HEK293 (cell line): ENCODE results near the gene INVS.
"Not testable (repeated sequence)": the region's sequence is repeated elsewhere in the genome, so short reads cannot be mapped to it uniquely, and the experiment has no call there.

Experiments used
- CTCF ChIA-PET: fragments of 350-600 bp; formaldehyde crosslinking; extraction: SDS; loops from one replicate; lab custom pipeline; 2021; ENCODE audit warnings: antibody characterized with exemption; lab: Yijun Ruan, JAX
- POLR2A ChIA-PET: fragments of 300-600 bp; formaldehyde crosslinking; extraction: SDS; loops from one replicate; lab custom pipeline; 2020; ENCODE audit warnings: antibody characterized with exemption, inconsistent platforms; lab: Yijun Ruan, JAX
- H3K27ac ChIP-seq: fragments of 200-500 bp; sonication (Bioruptor generic); 2 replicates; pipeline ENCODE4 v1.5.1; 2014; ENCODE audit warnings: low read depth, low read length, control low read depth, inconsistent platforms; ENCODE audit errors: extremely low read depth
- H3K36me3 ChIP-seq, 2 experiments: fragments of 200-500 bp in 1 of 2; sonication (Bioruptor generic) in 1 of 2; 1 replicate in 1 of 2; 2 replicates in 1 of 2; pipeline ENCODE4 v1.5.1; 2014 to 2017; ENCODE audit warnings: inconsistent platforms in 2 of 2, low read length in 2 of 2; ENCODE audit not compliant: control insufficient read depth in 2 of 2, insufficient read depth in 1 of 2
- H3K4me1 ChIP-seq: fragments of 200-500 bp; sonication (Bioruptor generic); 2 replicates; pipeline ENCODE4 v1.5.1; 2014; ENCODE audit warnings: mild to moderate bottlenecking, low read length, inconsistent platforms; ENCODE audit not compliant: control insufficient read depth, insufficient read depth
- H3K4me3 ChIP-seq: 2 replicates; pipeline ENCODE4 v1.5.1; 2011; ENCODE audit warnings: low read depth, mild to moderate bottlenecking, control low read depth, low read length, moderate library complexity
- H3K9me3 ChIP-seq: fragments of 200-500 bp; sonication (Bioruptor generic); 2 replicates; pipeline ENCODE4 v1.5.1; 2014; ENCODE audit warnings: low read depth, low read length, inconsistent platforms; ENCODE audit not compliant: control insufficient read depth, insufficient read depth
- ELK4 ChIP-seq: IDR thresholded peaks from 2 replicates; pipeline ENCODE4 v1.6.1; 2011; ENCODE audit warnings: mild to moderate bottlenecking, low read depth, low read length, borderline replicate concordance
- GLIS1 ChIP-seq: fragments of 450-650 bp; formaldehyde crosslinking; IDR thresholded peaks from 2 replicates; pipeline ENCODE4 v1.5.1; 2016; ENCODE audit warnings: missing biosample characterization, missing genetic modification characterization
- HIC1 ChIP-seq: fragments of 450-650 bp; formaldehyde crosslinking; IDR thresholded peaks from 2 replicates; pipeline ENCODE4 v1.5.1; 2016; ENCODE audit warnings: missing biosample characterization, missing genetic modification characterization
- IKZF3 ChIP-seq: fragments of 450-650 bp; IDR thresholded peaks from 2 replicates; pipeline ENCODE4 v1.5.0; 2018; ENCODE audit warnings: missing biosample characterization, mild to moderate bottlenecking, missing genetic modification characterization, moderate library complexity
- ZBTB20 ChIP-seq: fragments of 450-650 bp; formaldehyde crosslinking; IDR thresholded peaks from 2 replicates; pipeline ENCODE4 v1.5.1; 2016; ENCODE audit warnings: missing biosample characterization, missing genetic modification characterization
- ZNF174 ChIP-seq: fragments of 450-650 bp; formaldehyde crosslinking; IDR thresholded peaks from 2 replicates; pipeline ENCODE4 v1.5.0; 2017; ENCODE audit warnings: missing biosample characterization, mild to moderate bottlenecking, missing genetic modification characterization
- ZNF223 ChIP-seq: fragments of 450-650 bp; formaldehyde crosslinking; IDR thresholded peaks from 2 replicates; pipeline ENCODE4 v1.5.1; 2016; ENCODE audit warnings: missing biosample characterization, missing genetic modification characterization
- ZNF48 ChIP-seq: fragments of 450-650 bp; formaldehyde crosslinking; IDR thresholded peaks from 2 replicates; pipeline ENCODE4 v1.5.1; 2016; ENCODE audit warnings: missing biosample characterization, missing genetic modification characterization
- ZNF560 ChIP-seq: fragments of 450-650 bp; formaldehyde crosslinking; IDR thresholded peaks from 2 replicates; pipeline ENCODE4 v1.5.1; 2017; ENCODE audit warnings: missing biosample characterization, missing genetic modification characterization, borderline replicate concordance
- ZNF692 ChIP-seq: fragments of 450-650 bp; formaldehyde crosslinking; IDR thresholded peaks from 2 replicates; pipeline ENCODE4 v1.5.1; 2016; ENCODE audit warnings: missing biosample characterization, missing genetic modification characterization
- TF ChIP-seq, protein P1 (sequence below): fragments of 450-650 bp; formaldehyde crosslinking; IDR thresholded peaks from 2 replicates; pipeline ENCODE4 v1.5.1; 2016; ENCODE audit warnings: missing biosample characterization, missing genetic modification characterization

Gene INVS

DNA sequence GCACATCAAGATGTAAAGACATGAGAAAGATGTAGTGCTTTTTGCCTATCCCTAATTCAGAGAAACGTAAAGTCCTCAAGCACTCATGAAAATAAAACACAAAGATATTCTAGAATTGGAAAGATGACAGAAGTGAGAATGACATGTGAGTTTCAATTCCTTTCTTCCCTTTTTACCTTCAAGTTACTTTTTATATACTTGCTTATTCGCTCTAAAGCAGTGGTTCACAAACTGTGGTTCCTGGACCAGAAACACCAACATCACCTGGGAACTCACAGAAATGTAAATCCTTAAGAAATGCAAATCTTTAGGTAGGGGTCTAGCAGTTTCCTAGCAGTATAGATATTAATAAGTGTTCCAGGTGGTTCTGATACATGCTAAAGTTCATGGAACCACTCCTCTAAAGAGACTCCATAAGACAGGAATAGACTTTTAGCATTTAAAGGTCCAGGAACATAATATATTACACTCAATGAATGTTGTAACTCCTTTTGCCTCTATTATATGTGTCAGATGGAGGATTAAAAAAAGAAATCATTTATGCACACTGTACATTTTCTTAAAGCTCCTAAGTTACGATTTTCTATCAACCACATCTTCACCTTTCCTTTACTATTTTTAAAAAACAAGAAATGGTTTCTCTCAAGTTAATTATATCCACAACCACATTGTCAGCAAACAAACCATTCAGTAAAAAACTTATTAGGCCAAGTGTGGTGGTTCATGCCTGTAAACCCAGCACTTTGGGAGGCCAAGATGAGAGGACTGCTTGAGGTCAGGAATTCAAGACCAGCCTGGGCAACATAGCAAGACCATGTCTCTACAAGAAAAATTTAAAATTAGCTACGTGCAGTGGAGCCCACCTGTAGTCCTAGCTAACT is 40.1 kb upstream of the INVS start (continued):
- TF ChIP-seq, protein P1, sequence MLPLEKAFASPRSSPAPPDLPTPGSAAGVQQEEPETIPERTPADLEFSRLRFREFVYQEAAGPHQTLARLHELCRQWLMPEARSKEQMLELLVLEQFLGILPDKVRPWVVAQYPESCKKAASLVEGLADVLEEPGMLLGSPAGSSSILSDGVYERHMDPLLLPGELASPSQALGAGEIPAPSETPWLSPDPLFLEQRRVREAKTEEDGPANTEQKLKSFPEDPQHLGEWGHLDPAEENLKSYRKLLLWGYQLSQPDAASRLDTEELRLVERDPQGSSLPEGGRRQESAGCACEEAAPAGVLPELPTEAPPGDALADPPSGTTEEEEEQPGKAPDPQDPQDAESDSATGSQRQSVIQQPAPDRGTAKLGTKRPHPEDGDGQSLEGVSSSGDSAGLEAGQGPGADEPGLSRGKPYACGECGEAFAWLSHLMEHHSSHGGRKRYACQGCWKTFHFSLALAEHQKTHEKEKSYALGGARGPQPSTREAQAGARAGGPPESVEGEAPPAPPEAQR (tag by site-specific recombination) = no peak
- TF ChIP-seq ELK4 (no peak), GLIS1 (no peak), ZNF48 (tag by site-specific recombination) (no peak), ZNF560 (tag by site-specific recombination) (no peak)

DNA sequence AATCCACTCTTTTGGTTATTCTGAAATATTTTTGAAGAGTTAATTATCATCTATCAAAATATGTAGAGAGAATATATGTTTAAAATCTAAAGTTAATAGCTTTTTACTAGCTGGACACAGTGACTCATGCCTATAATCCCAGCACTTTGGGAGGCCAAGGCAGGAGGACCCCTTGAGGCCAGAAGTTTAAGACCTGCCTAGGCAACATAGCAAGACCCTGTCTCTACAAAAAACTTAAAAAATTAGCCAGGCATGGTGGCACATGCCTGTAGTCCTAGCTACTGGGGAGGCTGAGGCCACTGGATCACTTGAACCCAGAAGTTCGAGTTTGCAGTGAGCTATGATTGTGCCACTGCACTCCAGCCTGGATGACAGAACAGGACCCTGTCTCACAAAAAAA is 36.4 kb upstream of the INVS start:
- CTCF ChIA-PET, H3K4me1 ChIP-seq, H3K4me3 ChIP-seq, H3K27ac ChIP-seq, H3K36me3 ChIP-seq, H3K9me3 ChIP-seq: not testable (repeated sequence)
- POLR2A ChIA-PET = interaction anchor here (0.5 kb wide), 1 partner anchor 32 kb away, joined by 3 read pairs; no protein-coding TSS in a partner anchor

- ChIA-PET POLR2A (interaction anchor here (0.5 kb wide), 1 partner anchor 31 kb away, joined by 3 read pairs; no protein-coding TSS in a partner anchor), CTCF (no interaction called here)
- no peaks in the 10 kb centered on the region for H3K36me3 ChIP-seq
- no peaks in the 10 kb centered on the region for H3K9me3 ChIP-seq
- no peak overlapping the region for H3K4me3 ChIP-seq
- TF ChIP-seq ZNF692 (tag by site-specific recombination) (no peak), ZBTB20 (tag by site-specific recombination) (no peak), ZNF223 (tag by site-specific recombination) (no peak), ZNF174 (tag by site-specific recombination) (no peak), IKZF3 (tag by site-specific recombination) (no peak), HIC1 (tag by site-specific recombination) (no peak)
- peaks cover 6% of the 10 kb centered on the region for H3K4me1 ChIP-seq
- H3K27ac ChIP-seq = no peak overlapping the region
Observed at GRCh38 chr9:100063185-100063584, 35.9 kb upstream of the INVS start.
